NCI-H226 (cell line): Measurements from ENCODE around the gene DLD.
"Not testable (repeated sequence)": the region's sequence is repeated elsewhere in the genome, so short reads cannot be mapped to it uniquely, and the experiment has no call there.

Source experiments
- DNase-seq: peaks from one replicate; pipeline ENCODE4 v3.0.0-alpha.2; 2015

Gene DLD

GRCh38 chr7:107874605-107875446 lies 16.2 kb upstream of the DLD start:
- DNase-seq, result peak; percentile 39

DNA sequence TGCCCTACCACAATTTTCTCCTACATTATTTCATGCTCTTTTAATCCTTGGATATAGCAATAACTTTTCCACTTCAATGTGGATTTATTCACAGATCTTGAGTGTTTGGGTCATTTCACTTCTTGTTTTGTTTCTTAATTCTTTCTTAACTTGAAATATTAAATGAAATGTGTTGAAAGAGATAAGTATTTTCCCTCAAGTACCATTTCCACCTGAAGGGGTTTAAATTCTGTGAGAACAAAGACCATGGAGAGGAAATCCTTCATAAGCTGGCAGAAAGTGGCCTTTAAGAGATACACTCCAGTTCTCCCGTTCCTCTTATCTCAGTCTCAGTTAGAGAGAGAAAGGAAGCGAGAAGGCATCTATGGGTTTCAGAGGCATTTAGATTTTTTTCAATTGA lies 14.1 kb upstream of the DLD start:
- no peak for DNase-seq

DNA sequence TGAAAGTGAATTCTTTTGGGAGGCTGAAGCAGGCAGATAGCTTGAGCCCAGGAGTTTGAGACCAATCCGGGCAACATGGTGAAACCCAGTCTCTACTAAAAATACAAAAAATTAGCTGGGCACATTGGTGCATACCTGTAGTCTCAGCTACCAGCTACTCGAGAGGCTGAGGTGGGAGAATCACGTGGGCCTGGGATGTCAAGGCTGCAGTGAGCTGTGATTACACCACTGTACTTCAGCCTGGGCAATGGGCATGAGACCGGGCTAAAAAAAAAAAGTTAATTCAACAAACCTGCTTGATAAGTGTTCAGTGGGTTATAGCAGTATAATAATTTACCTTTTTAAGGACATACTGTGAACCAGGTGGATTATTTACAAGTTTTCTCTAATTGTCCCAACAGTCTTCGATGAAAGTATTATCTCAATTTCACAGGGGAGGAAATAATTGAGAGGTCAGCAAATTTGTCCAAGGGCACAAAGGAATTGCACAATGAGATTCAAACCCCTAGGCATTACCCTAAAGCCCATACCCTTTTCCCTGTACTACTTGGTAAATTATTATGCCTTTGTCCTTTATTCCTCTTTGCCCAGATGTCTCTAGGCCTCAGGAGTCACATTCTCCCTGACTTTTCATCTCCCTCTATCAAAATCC lies 13.1 kb upstream of the DLD start:
- no peak for DNase-seq

DNA sequence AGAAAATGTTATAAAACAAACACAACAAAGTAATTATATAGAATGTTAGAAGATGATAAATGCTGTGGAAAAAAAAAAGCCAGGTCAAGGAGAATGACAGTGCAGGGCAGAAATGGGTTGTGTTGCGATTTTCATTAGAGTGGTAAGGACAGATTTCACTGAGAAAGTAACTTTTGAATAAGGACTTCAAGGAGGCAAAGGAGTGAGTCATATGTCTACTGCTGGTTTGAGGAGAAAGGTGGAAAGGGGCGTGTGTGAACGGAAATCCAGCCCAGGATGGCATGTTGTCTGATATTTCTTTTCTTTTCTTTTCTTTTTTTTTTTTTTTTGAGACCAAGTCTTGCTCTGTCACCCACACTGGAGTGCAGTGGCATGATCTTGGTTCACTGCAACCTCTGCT lies 12.3 kb upstream of the DLD start:
- DNase-seq, result no peak

GRCh38 chr7:107879400-107880035 lies 11.5 kb upstream of the DLD start:
- peak; percentile 39 for DNase-seq

DNA sequence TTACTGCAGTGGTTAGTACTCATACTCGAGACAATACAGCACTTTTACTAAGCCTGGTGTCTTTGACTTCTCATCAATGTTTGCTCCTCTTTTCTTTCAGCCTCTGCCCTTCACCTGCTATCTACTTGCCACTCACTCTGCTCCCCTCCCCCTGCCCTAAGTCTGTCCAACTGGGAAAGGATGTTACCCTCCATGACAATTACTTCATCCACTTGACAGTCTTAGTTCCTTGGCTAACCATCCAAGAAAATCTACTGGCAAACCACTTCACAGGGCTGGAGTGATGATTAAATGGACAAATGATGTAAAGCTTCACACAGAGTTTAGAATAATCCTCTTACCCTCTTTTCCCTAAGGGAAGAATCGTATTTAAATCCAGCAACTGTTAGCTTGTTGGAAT lies 8.2 kb upstream of the DLD start:
- no peak for DNase-seq

DNA sequence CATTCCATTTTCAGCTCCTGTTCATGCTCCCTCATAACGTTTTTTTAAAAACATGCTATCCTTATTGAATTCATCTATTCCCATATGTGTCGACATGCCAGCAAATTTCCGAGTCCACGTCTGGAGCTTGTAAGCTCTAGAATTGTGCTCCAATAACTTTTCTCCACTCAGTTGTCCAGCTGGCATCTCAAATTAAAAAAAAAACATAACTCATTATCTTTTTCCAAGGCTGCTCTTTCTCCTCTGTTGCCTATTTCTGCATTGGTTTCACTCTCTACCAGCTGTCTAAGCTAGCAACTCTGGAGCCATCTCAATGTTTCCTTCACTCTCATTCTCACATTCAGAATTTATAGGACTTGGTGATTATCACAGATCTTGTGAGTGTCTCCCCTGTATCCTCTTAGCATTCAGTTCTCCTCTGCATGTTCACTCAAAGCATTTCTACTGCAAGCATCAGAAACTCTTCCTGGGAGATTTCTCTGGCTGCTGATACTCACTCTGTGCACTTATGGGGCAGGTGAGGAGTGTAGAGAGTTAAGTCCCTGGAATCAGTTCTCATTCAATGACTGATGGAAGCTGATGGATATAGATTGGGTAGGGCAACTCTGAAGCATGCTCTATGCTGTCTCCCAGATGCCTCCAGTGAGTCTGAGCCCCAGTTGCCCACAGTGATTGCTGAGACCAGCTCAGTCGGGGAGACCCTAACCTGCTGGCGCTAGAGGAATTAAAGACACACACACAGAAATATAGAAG lies 6.7 kb upstream of the DLD start:
- no peak for DNase-seq

- not testable (repeated sequence) for DNase-seq
Observed at GRCh38 chr7:107887827-107888226, 3.2 kb upstream of the DLD start.

DNA sequence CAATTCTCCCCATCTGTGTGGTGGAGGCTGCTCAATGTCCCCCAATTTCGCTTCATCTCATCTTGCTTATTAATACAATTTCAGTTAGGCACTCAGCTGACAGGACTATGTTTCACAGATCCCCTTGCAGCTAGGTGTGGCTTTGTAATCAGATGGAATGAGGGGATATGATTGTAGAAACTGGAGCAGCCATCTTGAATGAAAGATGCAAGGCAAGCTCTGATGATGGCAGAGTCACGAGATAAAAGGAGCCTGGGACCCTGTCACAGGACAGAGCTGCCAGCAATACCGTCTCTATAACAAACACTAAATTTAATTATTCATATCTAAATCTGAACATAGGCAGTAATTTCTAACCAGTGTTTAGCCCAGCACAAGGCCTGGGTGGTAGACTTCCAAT lies 991 bp upstream of the DLD start:
- DNase-seq, result no peak

- DNase-seq, result no peak
Observed at GRCh38 chr7:107890493-107890961, 456 bp upstream of the DLD start.

DNA sequence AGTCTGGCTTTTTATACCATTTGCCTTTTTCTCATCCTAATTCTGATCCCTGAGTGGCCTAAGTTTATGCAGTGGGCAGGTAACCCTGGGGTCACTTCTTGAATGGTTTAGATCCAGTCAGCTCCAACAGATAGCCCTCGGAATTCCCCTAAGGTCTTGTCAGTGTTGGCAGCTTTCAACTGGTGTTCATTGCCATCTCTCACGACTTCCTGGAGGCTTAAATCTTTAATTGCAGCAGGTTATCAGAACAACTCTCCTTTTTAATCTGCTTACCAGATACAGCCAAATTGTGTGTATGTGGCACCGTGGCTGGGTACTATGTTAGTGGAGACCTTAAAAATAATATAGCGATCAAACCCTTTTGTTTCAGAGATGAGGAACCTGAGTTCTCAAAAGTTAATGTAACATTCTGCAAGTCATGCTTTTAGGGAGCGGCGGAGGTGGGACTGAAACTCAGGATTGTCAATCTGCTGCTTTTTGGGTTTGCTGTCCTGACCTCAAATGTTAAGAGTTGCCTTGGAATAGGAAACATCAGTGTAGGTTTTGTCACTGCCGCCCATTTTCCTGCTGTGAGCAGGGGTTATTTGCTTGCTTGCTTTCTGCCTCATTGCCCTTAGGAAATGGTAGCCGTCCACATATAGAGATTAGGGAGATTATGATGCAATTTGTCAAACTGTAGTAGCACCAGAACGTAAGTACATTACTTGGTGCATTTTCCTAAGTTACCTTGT lies 818 bp downstream of the DLD start:
- DNase-seq, result peak; percentile 21

DNA sequence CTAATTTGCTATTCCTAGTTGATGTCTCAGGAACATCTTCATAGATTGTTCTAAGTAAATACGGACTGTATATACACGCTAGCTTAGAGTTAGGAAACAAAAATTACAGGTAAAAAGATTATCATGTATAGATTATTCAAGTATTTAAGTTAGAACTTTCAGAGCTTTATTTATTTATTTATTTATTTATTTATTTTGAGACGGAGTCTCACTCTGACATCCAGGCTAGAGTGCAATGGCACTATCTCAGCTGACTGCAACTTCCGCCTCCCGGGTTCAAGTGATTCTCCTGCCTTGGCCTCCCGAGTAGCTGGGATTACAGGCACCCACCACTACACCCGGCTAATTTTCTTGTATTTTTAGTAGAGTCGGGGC lies 1.4 kb downstream of the DLD start:
- DNase-seq, result not testable (repeated sequence)

DNA sequence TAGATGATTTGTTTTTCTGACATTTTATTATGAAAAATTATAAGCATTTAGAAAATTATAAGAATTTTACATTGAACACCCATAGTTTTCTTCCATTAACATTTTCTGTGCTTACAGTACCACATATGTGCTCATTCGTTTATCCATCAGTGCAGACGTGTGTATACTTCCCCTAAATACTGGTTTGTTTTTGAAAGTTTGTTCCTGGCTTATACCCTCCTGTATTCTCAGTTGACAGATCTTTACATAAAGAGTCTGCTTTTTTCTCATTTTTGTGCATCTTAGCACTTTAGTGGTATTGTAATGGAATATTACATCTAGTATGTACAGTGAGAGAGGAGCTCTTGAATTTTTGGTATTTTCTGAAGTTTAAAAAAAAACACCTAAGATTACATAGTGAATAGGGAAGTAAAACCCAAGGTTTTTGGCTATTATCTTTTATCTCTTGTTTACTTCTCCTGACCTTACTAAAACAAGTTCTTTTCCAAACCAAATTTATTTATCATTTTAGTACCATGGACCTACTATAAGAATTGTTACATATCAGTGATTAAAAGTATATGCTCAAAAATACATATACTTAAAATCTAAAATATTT lies 8.1 kb downstream of the DLD start:
- no peak for DNase-seq

DNA sequence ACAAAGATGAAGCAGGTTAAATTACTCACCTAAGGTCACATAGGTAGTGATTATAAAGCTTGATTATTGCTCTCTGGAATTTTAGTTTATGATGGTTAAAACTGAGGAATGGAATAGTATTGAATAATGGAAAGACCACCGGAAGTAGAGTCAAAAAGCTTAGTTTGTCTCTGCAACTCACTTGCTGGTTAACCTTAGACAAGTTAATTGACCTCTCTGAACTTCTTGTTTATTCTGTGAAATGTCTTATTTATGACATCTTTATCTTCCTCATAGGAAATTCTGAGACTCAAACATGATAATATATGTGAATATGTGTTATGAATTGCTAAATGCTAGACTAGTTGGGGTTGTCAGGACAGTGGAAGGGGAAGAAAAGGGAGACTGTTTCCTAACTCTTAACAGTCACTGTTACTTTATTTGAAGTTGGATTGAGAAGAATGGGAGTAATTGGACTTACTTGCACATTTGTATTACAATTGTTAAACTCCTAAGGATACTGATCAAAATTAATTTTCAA lies 9.6 kb downstream of the DLD start:
- DNase-seq, result no peak

DNA sequence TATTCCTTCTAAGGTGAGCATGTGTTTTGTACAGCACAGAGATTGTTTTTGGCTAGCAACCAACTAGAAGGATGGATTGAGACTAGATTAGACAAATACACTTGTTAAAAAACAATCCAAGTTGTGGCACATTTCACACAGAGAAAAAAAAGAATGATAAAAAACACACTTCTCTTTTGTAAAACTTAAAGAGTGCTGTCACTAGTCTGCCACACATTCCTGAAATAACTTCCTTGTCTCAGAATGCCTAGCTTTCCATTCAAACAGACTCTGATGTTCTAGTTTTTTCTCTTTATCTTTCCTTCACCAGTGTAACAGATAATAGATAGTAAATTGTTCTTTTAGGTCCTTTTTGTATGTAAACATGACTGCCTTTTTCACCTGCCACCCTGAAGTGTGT lies 11.4 kb downstream of the DLD start:
- no peak for DNase-seq

DNA sequence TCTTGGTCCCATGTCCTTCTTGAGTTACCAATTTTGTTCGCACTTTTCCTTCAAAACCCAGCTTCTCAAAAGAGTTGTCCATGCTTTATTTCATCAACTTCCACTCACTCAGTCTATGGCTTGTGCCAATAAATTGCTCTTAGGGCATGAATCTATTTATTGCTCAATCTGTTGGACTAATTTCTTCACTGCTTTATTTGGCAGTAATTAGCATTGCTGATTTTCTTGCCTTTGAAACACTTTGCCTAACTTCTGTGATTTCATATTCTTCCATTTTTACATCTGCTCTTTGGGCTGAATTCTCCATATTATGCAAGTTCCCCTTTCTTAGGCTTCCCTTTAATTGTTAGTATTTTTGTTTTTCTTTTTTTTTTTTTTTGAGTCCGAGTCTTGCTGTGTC lies 16.8 kb downstream of the DLD start:
- DNase-seq, result no peak

GRCh38 chr7:107909445-107909844 lies 18.5 kb downstream of the DLD start:
- no peak for DNase-seq

GRCh38 chr7:107911981-107912380 lies 21.0 kb downstream of the DLD start:
- no peak for DNase-seq

- DNase-seq, result no peak
Observed at GRCh38 chr7:107913851-107914250, 22.9 kb downstream of the DLD start.

DNA sequence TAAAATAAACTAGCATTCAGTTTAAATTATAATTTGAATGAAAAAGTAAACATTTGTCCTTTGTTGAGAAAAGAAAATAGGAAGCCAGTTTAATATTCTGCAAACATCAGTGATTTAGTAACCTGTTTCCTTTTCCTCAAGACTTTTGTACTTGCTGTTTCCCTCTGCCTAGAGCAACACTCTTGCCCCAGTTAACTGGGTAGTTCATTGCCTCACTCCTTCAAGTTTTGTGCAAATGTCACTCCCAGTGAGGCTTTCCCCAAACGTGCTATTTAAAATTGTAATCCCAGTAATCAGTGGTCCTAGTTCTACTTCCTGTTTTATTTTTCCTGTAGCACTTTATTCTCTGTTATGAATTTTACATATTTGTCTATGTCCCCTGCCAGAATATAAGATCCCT lies 23.8 kb downstream of the DLD start:
- no peak for DNase-seq

- DNase-seq, result no peak
Observed at GRCh38 chr7:107915541-107915940, 24.6 kb downstream of the DLD start.
